GM18502 (cell line): ENCODE measurements around the gene CHDH.

Experiments used
- ATAC-seq: cut with Tn5 transposase; IDR thresholded peaks from one replicate; pipeline ENCODE4 v1.9.1; 2021; ENCODE audit warnings: mild to moderate bottlenecking; ENCODE audit not compliant: unreplicated experiment, poor library complexity

Gene CHDH

GRCh38 chr3:53812434-53812833 is 33.8 kb downstream of the CHDH start:
- no peak for ATAC-seq

- ATAC-seq, result no peak
Measured at GRCh38 chr3:53811143-53811927, 34.9 kb downstream of the CHDH start.

DNA sequence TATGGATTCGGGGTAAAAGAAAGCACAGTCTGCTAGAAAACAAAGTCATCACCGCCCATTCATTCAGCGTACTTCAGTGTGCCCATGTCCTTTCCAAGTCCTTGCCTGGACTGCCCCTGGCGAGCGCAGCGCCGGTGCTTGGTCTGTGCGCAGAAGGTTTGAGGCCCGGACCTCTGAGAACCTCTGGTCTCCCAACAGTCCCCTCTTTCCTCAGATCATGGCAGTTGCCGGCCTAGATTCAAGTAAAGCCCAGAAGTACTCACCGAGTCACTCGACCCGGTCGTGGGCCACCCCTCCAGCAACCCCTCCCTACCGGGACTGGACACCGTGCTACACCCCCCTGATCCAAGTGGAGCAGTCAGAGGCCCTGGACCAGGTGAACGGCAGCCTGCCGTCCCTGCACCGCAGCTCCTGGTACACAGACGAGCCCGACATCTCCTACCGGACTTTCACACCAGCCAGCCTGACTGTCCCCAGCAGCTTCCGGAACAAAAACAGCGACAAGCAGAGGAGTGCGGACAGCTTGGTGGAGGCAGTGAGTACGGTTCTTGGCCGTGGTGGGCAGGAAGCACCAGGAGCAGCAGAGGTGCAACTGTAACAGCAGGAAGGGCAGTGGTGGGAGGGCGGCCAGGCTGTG is 36.3 kb downstream of the CHDH start:
- ATAC-seq, result no peak

DNA sequence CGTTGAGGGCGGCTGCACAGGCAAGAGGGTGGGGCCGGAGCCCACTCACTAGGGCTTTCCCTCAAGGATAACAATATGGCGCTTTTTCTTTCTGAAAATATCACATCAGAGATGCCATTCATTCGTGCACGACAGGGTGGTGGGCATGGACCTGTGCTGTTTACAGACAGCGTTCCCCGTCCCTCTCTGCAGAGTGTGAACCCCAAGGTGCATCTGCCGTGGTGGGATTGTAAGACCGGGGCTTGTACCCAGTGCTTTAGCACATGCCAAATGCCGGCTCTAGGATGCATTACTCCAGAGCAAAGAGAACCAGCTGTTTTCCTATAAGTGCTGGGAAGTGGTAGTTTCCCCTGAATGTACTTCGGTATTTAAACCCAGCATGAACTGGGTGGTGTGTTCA is 37.0 kb downstream of the CHDH start:
- ATAC-seq, result no peak

- no peak for ATAC-seq
Measured at GRCh38 chr3:53808496-53808895, 37.7 kb downstream of the CHDH start.

GRCh38 chr3:53807117-53807810 is 39.0 kb downstream of the CHDH start:
- ATAC-seq, result no peak

DNA sequence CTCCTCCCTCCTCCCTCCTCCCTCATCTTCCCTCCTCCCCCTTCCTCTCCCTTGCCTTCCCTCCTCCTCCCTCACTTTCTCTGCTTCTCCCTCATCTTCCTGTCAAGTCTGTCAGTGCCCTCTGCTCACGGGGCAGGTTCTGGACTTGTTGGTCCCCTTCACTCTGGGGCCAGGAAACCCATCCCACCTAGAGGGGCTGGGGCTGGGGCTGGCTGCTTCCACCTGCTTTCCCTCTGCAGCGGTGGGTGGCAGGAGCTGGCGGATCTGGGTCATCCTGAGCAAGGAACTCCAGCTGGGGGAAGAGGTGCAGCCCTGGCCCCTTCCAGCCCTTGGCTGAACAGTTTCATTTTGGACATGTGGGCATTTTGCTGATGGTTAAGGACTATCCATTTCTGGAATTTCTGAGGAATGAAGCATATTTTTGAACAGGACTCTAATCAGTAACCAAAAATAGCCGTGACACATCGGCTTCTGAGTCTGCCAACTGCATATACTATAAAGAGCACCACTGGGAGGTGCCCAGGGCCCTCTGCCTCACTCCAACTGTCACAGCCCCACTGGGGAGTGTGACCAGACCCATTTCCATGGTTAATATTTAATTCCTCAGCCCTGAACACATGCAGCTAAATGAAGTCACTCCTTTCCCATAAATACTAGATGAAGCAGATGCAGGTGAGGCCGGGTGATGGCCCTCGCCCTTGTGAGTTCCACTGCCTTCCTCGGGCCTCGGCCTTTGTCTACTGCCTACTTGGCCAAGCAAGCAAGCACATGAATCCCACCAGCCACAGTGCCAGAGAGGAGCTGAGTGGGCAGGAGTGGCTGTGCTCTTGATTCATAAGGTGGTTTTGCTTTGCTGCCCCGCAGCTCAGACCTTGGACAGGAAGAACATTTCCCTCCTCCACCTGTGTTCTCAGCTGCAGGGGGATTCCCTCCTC is 39.8 kb downstream of the CHDH start:
- no peak for ATAC-seq

DNA sequence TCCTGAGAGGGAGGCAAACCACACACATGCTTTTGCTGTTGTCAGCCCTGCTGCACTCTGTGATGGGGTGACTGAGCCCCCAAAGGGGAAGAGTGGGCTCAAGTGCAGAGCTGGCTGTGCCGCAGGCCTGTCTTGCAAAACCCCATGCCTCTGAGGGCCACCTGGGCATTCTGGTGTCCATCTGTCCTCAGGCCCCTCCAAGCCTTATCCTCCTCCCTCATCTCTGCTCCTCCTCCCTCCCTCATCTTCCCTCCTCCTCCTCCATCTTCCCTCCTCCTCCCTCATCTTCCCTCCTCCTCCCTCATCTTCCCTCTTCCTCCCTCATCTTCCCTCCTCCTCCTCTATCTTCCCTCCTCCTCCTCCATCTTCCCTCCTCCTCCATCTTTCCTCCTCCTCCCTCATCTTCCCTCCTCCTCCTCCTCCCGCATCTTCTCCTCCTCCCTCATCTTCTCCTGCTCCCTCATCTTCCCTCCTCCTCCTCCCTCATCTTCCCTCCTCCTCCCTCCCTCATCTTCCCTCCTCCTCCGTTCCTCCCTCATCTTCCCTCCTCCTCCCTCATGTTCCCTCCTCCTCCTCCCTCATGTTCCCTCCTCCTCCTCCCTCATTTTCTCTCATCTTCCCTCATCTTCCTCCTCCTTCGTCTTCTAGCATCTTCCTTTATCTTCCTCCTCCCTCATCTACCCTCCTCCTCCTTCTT is 40.6 kb downstream of the CHDH start:
- no peak for ATAC-seq

- peak; percentile 84 for ATAC-seq
Measured at GRCh38 chr3:53804697-53805462, 41.3 kb downstream of the CHDH start.

GRCh38 chr3:53803816-53804695 is 42.2 kb downstream of the CHDH start:
- ATAC-seq, result no peak

DNA sequence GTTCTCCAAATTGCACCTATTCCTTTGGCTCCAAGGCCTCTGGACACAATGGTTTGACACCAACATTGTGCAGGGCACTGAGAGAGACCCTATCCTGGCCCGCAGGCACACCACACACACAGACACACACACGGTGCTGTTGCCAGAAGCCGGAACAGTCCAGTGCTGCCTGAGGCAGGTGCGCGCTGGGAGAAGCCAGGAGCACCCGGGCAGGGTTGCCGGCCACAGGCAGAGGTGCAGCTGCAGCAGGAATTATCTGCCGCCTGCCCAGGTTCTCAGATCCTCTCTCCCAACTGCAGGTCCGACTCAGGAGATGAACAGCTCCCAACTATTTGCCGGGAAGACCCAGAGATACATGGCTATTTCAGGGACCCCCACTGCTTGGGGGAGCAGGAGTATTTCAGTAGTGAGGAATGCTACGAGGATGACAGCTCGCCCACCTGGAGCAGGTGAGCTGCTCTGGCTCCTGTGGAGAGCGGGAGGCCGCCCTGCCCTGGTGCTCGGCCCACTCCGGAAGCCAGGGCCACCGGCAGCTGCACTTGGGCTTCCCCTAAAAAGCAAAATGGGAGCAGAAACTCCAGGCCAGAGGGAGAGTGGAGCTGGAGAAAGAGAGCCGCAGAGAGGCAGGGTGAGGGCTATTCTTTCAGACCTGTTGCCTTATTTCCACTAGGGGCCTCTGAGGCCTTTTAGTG is 42.9 kb downstream of the CHDH start:
- ATAC-seq, result no peak

GRCh38 chr3:53802256-53802880 is 43.9 kb downstream of the CHDH start:
- no peak for ATAC-seq

DNA sequence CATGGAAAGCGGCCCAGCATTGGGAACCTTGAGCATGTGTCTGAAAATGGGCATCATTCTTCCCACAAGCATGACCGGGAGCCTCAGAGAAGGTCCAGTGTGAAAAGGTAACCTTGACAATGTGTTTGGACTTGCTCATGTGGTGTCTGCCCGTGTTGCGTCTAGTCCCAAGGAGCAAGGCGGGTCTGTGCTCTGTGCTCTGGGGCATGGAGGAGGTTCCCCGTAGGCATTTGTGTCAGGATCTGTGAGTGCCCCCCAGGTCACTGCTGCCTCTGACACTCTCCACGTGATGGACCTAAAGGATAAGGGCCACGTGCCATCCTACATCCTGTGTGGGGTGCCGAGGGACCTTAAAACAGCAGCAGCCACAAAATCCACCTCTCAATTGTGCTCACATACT is 44.9 kb downstream of the CHDH start:
- ATAC-seq, result no peak

GRCh38 chr3:53800041-53800906 is 45.9 kb downstream of the CHDH start:
- ATAC-seq, result no peak

DNA sequence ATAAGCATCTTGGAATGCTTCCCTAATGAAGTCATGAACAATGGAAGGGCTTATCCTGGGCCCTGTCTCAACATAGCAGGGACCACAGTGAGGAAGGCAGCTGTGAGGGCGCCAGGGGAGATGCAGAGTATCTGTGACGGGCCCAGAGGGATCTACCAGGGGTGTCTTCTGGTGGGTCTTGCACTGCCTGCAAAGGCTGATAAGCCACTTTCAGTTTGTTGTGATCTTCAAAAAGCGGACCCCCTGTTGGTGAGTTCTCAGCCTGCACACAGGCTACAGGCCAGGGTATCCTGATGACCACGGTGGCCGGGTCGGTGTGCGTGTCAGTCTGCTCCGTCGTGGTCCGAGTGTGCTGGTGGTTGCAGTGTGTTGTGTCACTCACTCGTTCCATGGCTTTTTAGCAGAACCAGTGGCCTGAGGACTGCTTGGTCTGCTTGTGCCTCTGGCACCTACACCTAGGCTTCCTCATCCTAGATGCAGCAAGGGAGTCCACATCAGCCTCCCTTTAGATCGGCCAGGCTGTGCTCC is 46.8 kb downstream of the CHDH start:
- no peak for ATAC-seq

- no peak for ATAC-seq
Measured at GRCh38 chr3:53798144-53798543, 48.1 kb downstream of the CHDH start.
